K562 (cell line): Measurements from ENCODE around the gene TSPAN14. TPM values are rescaled to one million over a fixed set of nuclear protein-coding genes. Genes with fewer than 3 reads are reported as not detected.

Source experiments
- ATAC-seq: fragments of 200-7000 bp; cut with Tn5 transposase; 3 replicates; pipeline ENCODE4 v1.9.1; 2020; ENCODE audit warnings: moderate library complexity
- BruUV-seq: library from RNA; stranded (reverse); fragments of 400-500 nt; replicated peaks from 2 replicates; lab custom pipeline; 2021; lab: Mats Ljungman, UMichigan
- CTCF ChIA-PET: fragments of 300-600 bp; formaldehyde crosslinking; extraction: SDS; loops from one replicate; lab custom pipeline; 2021; ENCODE audit warnings: low intra/inter-chr PET ratio; lab: Yijun Ruan, JAX
- POLR2A ChIA-PET: fragments of 300-600, 350-650 bp; sonication (Branson Sonifier 250); formaldehyde crosslinking; extraction: SDS; loops from one replicate; lab custom pipeline; 2021; ENCODE audit warnings: antibody characterized with exemption, inconsistent platforms; lab: Yijun Ruan, JAX
- DNase-seq, 4 experiments: peaks; one replicate each; pipeline versions ENCODE4 v3.0.0 to v3.0.0-alpha.2; 2011 to 2018; ENCODE audit warnings: low spot score in 3 of 4, mixed read lengths in 3 of 4; ENCODE audit errors: extremely low read depth in 1 of 4
- FAIRE-seq: peaks from 2 replicates; lab custom pipeline; 2011; peaks lifted over from hg19 to GRCh38; lab: Jason Lieb, UNC
- H2AFZ ChIP-seq: 2 replicates; pipeline ENCODE4 v1.6.0; 2011; ENCODE audit warnings: low read depth, low read length, control low read depth, inconsistent platforms
- H3K27ac ChIP-seq: fragments of 200-600 bp; 3 replicates; pipeline ENCODE4 v1.8.0; 2011; ENCODE audit warnings: low read depth, mild to moderate bottlenecking, control low read depth, inconsistent platforms, low read length, moderate library complexity, mixed read lengths; ENCODE audit errors: extremely low read depth
- H3K27me3 ChIP-seq, 2 experiments: fragments of 300-600 bp in 1 of 2; 2 replicates in 1 of 2; 3 replicates in 1 of 2; pipeline versions ENCODE4 v1.6.0 to v1.8.0; 2011; ENCODE audit warnings: inconsistent platforms in 2 of 2, low read length in 2 of 2, mild to moderate bottlenecking in 1 of 2, mixed read lengths in 1 of 2, moderate library complexity in 1 of 2; ENCODE audit not compliant: control insufficient read depth in 2 of 2, insufficient read depth in 2 of 2
- H3K36me3 ChIP-seq: fragments of 300-600 bp; 3 replicates; pipeline ENCODE4 v1.8.0; 2011; ENCODE audit warnings: mild to moderate bottlenecking, low read length, inconsistent platforms; ENCODE audit not compliant: control insufficient read depth, insufficient read depth
- H3K4me1 ChIP-seq, 2 experiments: fragments of 200-600 bp in 1 of 2; replicated peaks in 1 of 2; 2 replicates in 1 of 2; 3 replicates in 1 of 2; pipeline versions ENCODE4 v1.5.1 to v1.8.0; 2011; ENCODE audit warnings: inconsistent platforms in 2 of 2, low read length in 2 of 2, mild to moderate bottlenecking in 1 of 2, mixed read lengths in 1 of 2, moderate library complexity in 1 of 2; ENCODE audit not compliant: control insufficient read depth in 2 of 2, insufficient read depth in 2 of 2
- H3K4me2 ChIP-seq: 2 replicates; pipeline ENCODE4 v1.6.1; 2011; ENCODE audit warnings: low read length, control low read depth, inconsistent platforms, mixed read lengths; ENCODE audit not compliant: insufficient read depth
- H3K4me3 ChIP-seq: fragments of 200-600 bp; sonication (generic), shearing (Covaris generic); 2 replicates; pipeline ENCODE4 v1.5.1; 2016; ENCODE audit warnings: control low read depth, inconsistent platforms
- H3K79me2 ChIP-seq: fragments of 200-600 bp; 3 replicates; pipeline ENCODE4 v1.8.0; 2011; ENCODE audit warnings: low read length, inconsistent platforms; ENCODE audit not compliant: control insufficient read depth, insufficient read depth
- H3K9ac ChIP-seq, 2 experiments: 2 replicates each; pipeline versions ENCODE4 v1.6.0 to v1.6.1; 2011; ENCODE audit warnings: low read depth in 2 of 2, low read length in 2 of 2, control low read depth in 1 of 2, inconsistent platforms in 1 of 2, mild to moderate bottlenecking in 1 of 2, mixed read lengths in 1 of 2; ENCODE audit not compliant: insufficient read depth in 1 of 2
- H3K9me1 ChIP-seq: one replicate; pipeline ENCODE4 v1.6.0; 2011; ENCODE audit warnings: inconsistent platforms, mild to moderate bottlenecking, low read length, moderate library complexity; ENCODE audit not compliant: control insufficient read depth, insufficient read depth
- H3K9me3 ChIP-seq: replicated peaks from 2 replicates; pipeline ENCODE4 v1.5.1; 2011; ENCODE audit warnings: low read depth, low read length, inconsistent platforms; ENCODE audit not compliant: control insufficient read depth, insufficient read depth
- H4K20me1 ChIP-seq: replicated peaks from 2 replicates; pipeline ENCODE4 v1.6.1; 2011; ENCODE audit warnings: low read length, inconsistent platforms, mixed read lengths; ENCODE audit not compliant: control insufficient read depth, insufficient read depth
- FOXA3 ChIP-seq, 2 experiments: fragments of 450-650 bp in 1 of 2; sonication (generic) in 1 of 2; formaldehyde crosslinking; IDR thresholded peaks in 1 of 2; conservative IDR thresholded peaks in 1 of 2; 2 replicates each; pipeline versions ENCODE4 v1.4.0 to v1.8.0; 2020 to 2022; ENCODE audit warnings: mild to moderate bottlenecking in 2 of 2, missing genetic modification reagents in 1 of 2
- HMGN3 ChIP-seq: IDR thresholded peaks from 2 replicates; pipeline ENCODE4 v1.6.1; 2011; ENCODE audit warnings: borderline replicate concordance, low read depth, mild to moderate bottlenecking, mixed read lengths, low read length; ENCODE audit not compliant: insufficient read length; ENCODE audit errors: extremely low read depth
- KLF10 ChIP-seq: fragments of 250-450 bp; sonication (Bioruptor Pico); IDR thresholded peaks from 2 replicates; pipeline ENCODE4 v1.6.1; 2021; ENCODE audit warnings: matching md5 sums
- NCOA4 ChIP-seq: fragments of 450-650 bp; IDR thresholded peaks from 2 replicates; pipeline ENCODE4 v1.6.1; 2018; ENCODE audit warnings: mild to moderate bottlenecking; ENCODE audit not compliant: partially characterized antibody
- RCOR1 ChIP-seq, 2 experiments: IDR thresholded peaks; 2 replicates each; pipeline ENCODE4 v1.6.1; 2012; ENCODE audit warnings: low read depth in 2 of 2, low read length in 2 of 2, borderline replicate concordance in 1 of 2, improper control_type of control experiment in 1 of 2
- TGIF2 ChIP-seq: sonication (generic); formaldehyde crosslinking; IDR thresholded peaks from 2 replicates; pipeline ENCODE4 v1.8.1; 2022; ENCODE audit warnings: mild to moderate bottlenecking, missing genetic modification reagents, moderate library complexity
- ZC3H11A ChIP-seq: IDR thresholded peaks from 2 replicates; pipeline ENCODE4 v1.6.1; 2012; ENCODE audit warnings: low read depth, low read length, improper control_type of control experiment
- WGBS: fragments of 100-300 bp; shearing (Covaris generic); methylation state at CpG from one replicate; pipeline ENCODE4 v1.1.6; 2016; ENCODE audit warnings: low coverage, mixed read lengths; ENCODE audit not compliant: insufficient coverage; ENCODE audit errors: missing lambda C conversion rate; 5-methylcytosine and 5-hydroxymethylcytosine counted together
- in situ Hi-C: fragments of 300-500 bp; cut with MboI; formaldehyde crosslinking; loops from 4 replicates; pipeline ENCODE4 v1.15.0; 2018; ENCODE audit warnings: inconsistent platforms, mixed read lengths
- intact Hi-C: fragments of 100-400 bp; cut with micrococcal nuclease; formaldehyde crosslinking; loops from 2 replicates; pipeline ENCODE4 v1.14.2; 2022
- polyA plus RNA-seq, 8 experiments: library from polyadenylated mRNA; depleted of rRNA in 4 of 8; stranded (reverse) in 5 of 8; unstranded in 3 of 8; fragments of >200 nt; fragmentation: Nextera tagmentation in 2 of 8; fragmentation: Illumina TruSeq in 1 of 8; extraction: Ambion mirVana in 2 of 8; extraction: Trizol in 1 of 8; gene quantifications; 2 replicates each; pipeline versions ENCODE4 v1.2.1 to v1.2.3, GENCODE V29; 2011 to 2014; ENCODE audit warnings: inconsistent platforms in 1 of 8, missing spikeins in 1 of 8
- total RNA-seq, 7 experiments: library from RNA; depleted of rRNA in 6 of 7; stranded (reverse); fragments of >200 nt in 6 of 7; fragmentation: Illumina TruSeq in 2 of 7; extraction: Trizol in 2 of 7; gene quantifications; 2 replicates each; pipeline versions ENCODE4 v1.2.1 to v1.2.3, GENCODE V29; 2011 to 2021; ENCODE audit warnings: low replicate concordance in 1 of 7
- TF ChIP-seq, protein P1 (sequence below): sonication (generic); formaldehyde crosslinking; IDR thresholded peaks from 2 replicates; pipeline ENCODE4 v1.8.0; 2022; ENCODE audit warnings: mild to moderate bottlenecking, missing genetic modification reagents

TSPAN14 gene
- total and polyA plus RNA-seq, 9 of the 15 experiments (the other 6 are each of a cell fraction or from before 2014, with no cell fraction given), result 5.8 to 92.9 (median 23.3) TPM

DNA sequence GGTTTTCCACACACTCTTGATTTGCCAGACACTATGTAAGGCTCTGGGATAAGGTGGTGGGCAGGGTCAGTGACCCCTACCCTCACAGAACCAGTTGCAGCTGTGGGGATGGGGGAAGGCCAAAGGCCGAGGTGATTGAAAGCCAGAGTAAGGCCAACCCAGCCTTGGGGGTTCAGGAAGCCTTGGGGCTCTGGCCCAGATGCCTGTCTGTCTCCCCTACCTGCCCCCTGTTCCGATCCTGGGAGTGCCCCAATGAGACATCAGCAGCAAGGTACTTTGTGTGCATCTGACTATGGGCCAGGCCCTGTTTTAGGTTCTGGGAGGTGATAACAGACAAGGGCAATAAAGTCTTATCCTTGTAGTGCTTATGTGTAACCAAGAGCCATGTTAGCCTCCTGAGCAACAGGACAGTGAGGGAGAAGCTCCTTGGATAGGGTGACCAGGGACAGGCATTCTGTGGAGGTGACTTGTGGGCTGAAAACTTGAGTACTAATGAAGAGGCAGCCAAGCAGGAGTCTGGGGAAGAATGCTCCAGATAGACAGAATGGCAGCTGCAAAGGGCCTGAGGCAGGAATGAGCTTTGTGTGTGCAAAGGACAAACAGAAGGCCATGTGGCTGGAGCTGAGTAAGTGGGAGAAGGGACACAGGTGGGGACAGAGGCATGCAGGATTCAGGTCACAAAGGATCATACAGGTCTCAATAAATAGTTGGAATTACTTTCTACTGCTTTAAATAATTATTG is 35.4 kb downstream of the TSPAN14 start:
- Histone ChIP-seq H4K20me1 (0 out of 2 replicates have a peak, but pooled peaks cover 5% of the 10 kb centered on the region), H3K4me3 (no peak overlapping the region), H3K36me3 (peaks cover 69% of the 10 kb centered on the region), H2AFZ (no peak overlapping the region), H3K9me1 (peaks cover 9% of the 10 kb centered on the region), H3K9me3 (no peaks in the 10 kb centered on the region), H3K4me2 (no peak overlapping the region), H3K4me1 (peaks cover 43 to 53% of the 10 kb centered on the region in 2 experiments), H3K27ac (no peak overlapping the region), H3K27me3 (no peaks in the 10 kb centered on the region), H3K79me2 (peaks cover 96% of the 10 kb centered on the region), H3K9ac (no peak overlapping the region)
- no TSS peak for BruUV-seq
- in situ Hi-C loops, result no loop called here
- 100% methylated on average over 2 of the region's 2 CpGs for WGBS
- CTCF ChIA-PET, result no interaction called here
- intact Hi-C loops, result no loop called here
- no peak for TF ChIP-seq TGIF2
- no peak for TF ChIP-seq ZC3H11A
- ATAC-seq (no peak), FAIRE-seq (no peak), DNase-seq (no peak)
- POLR2A ChIA-PET, result interaction anchor here (1.0 to 1.2 kb wide), 2 partner anchors 8 to 11 kb away, joined by 3 read pairs; no protein-coding TSS in a partner anchor

DNA sequence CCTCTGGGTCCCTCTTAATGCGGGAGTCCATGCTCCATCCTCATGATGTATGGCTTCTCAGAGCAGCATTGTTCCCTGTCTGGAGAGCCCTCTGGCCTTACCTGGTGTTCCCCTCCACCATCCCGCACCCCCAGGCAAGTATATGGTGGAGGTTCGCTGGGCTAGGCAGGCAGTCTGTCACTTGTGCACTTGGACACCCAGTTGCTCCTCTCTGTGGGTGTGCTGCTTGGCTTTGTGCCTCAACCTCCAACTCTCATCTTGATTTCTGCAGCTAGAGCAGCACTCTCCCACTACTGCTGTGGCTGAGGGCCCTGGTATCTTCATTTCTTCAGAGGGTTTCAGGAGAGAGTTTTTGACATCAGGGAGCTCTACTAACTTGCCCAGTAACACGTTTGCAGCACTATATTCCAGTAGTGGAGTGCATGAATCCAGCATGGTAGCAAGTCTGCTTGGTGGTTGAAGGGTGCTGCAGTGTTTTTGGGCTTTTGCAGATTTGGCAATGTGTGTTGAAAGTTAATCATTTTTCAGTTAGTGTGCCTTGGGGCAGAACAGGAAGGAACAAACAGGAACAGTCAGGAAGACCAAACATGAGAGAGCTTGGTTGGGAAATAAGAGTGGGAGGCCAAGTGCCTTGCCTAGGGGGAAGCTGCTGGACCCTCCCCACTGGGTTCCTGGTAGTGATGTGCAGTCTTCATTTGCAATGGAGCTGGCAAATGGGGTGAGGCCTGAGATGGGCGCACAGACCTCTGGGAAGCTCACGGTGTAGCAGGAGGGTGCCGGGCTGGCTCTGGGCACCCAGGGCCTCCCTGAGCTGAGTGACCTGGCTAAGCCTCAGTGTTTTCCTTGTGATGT is 37.4 kb downstream of the TSPAN14 start:
- BruUV-seq, result no TSS peak
- in situ Hi-C loops, result no loop called here
- POLR2A ChIA-PET, result interaction anchor here (0.6 kb wide), 1 partner anchor 88 kb away, joined by 3 read pairs; no protein-coding TSS in a partner anchor
- no peak for TF ChIP-seq FOXA3 (CRISPR knock-in tag; conservative IDR thresholded peaks at IDR 0.05 in 1 of 2, IDR thresholded peaks at IDR 0.05 in 1 of 2)
- no peak for TF ChIP-seq KLF10 (CRISPR knock-in tag)
- TF ChIP-seq RCOR1 (IDR thresholded peaks at IDR 0.05; ENCODE audit: borderline replicate concordance in 1 of 2, low read depth in 2 of 2, low read length in 2 of 2), result no peak
- TF ChIP-seq, protein P1, sequence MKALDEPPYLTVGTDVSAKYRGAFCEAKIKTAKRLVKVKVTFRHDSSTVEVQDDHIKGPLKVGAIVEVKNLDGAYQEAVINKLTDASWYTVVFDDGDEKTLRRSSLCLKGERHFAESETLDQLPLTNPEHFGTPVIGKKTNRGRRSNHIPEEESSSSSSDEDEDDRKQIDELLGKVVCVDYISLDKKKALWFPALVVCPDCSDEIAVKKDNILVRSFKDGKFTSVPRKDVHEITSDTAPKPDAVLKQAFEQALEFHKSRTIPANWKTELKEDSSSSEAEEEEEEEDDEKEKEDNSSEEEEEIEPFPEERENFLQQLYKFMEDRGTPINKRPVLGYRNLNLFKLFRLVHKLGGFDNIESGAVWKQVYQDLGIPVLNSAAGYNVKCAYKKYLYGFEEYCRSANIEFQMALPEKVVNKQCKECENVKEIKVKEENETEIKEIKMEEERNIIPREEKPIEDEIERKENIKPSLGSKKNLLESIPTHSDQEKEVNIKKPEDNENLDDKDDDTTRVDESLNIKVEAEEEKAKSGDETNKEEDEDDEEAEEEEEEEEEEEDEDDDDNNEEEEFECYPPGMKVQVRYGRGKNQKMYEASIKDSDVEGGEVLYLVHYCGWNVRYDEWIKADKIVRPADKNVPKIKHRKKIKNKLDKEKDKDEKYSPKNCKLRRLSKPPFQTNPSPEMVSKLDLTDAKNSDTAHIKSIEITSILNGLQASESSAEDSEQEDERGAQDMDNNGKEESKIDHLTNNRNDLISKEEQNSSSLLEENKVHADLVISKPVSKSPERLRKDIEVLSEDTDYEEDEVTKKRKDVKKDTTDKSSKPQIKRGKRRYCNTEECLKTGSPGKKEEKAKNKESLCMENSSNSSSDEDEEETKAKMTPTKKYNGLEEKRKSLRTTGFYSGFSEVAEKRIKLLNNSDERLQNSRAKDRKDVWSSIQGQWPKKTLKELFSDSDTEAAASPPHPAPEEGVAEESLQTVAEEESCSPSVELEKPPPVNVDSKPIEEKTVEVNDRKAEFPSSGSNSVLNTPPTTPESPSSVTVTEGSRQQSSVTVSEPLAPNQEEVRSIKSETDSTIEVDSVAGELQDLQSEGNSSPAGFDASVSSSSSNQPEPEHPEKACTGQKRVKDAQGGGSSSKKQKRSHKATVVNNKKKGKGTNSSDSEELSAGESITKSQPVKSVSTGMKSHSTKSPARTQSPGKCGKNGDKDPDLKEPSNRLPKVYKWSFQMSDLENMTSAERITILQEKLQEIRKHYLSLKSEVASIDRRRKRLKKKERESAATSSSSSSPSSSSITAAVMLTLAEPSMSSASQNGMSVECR (CRISPR knock-in tag), result no peak
- TF ChIP-seq NCOA4, result no peak
- no peak for TF ChIP-seq HMGN3

More for the DNA sequence above, 37.4 kb downstream of the TSPAN14 start:
- Histone ChIP-seq H2AFZ (no peak overlapping the region), H3K27me3 (no peaks in the 10 kb centered on the region), H3K79me2 (peaks cover 96% of the 10 kb centered on the region), H3K27ac (no peak overlapping the region), H3K9ac (no peak overlapping the region; a peak in 1 of 4 replicates), H3K9me1 (peaks cover 5% of the 10 kb centered on the region), H4K20me1 (no peaks in the 10 kb centered on the region), H3K4me2 (no peak overlapping the region), H3K36me3 (peaks cover 80% of the 10 kb centered on the region), H3K4me3 (no peak overlapping the region), H3K9me3 (peaks cover 15% of the 10 kb centered on the region), H3K4me1 (peaks cover 26 to 34% of the 10 kb centered on the region in 2 experiments)
- DNase-seq (no peak), ATAC-seq (no peak), FAIRE-seq (no peak)
- CTCF ChIA-PET, result no interaction called here
- 86% methylated on average over 7 of the region's 7 CpGs for WGBS
- intact Hi-C loops, result no loop called here
